Breast epithelium (tissue), 3 donors: ENCODE results near the gene MYDGF.

Experiments
- POLR2AphosphoS5 ChIP-seq, 3 donors: sonication (generic); formaldehyde crosslinking; IDR thresholded peaks; one replicate each; pipeline ENCODE4 v1.6.1; 2017; ENCODE audit warnings: antibody characterized with exemption in 3 of 3
- TF ChIP-seq, protein P1 (sequence below), 3 donors: fragments of 450-650 bp; IDR thresholded peaks; one replicate each; pipeline ENCODE4 v1.5.1; 2016 to 2017; ENCODE audit warnings: antibody characterized with exemption in 3 of 3, mild to moderate bottlenecking in 3 of 3, moderate library complexity in 3 of 3

DNA sequence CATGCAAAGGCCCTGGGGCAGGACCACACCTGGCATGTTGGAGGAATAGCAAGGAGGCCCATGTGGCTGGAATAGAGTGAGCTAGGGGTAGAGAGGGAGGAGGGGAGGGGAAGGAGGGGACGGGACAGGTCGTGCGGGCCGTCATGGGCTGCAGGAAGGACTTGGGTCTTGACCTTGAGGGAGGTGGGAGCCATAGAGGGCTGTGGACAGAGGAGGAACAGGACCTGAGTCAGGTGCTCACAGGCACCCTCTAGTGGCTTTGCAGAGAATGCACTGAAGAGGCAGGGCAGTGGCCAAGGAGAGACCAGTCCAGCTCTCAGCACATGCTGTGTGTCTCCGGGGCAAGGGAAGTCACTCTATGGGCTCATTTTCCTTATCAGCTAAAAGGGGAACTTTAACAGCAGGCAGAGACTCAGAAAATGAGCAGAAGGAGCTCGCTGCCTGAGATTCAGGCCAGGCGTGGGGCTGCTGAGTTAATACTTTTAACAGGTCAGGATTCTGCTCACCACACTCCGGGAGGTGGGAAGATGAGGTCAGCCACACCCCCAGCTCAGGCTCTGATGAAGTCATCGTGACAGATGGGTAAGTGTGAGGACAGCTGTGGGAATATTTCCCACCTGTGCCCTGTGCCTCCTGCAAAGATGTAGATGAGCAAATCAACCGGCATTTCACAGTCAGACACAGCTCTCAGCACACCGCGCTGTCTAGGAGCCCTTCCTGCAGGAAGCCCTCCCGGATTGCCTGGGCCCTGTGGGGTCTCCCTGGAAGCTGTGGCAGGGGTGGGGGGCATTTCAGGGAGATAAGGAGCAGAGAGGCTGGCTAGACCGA is 36.8 kb downstream of the MYDGF start:
- TF ChIP-seq, protein P1, sequence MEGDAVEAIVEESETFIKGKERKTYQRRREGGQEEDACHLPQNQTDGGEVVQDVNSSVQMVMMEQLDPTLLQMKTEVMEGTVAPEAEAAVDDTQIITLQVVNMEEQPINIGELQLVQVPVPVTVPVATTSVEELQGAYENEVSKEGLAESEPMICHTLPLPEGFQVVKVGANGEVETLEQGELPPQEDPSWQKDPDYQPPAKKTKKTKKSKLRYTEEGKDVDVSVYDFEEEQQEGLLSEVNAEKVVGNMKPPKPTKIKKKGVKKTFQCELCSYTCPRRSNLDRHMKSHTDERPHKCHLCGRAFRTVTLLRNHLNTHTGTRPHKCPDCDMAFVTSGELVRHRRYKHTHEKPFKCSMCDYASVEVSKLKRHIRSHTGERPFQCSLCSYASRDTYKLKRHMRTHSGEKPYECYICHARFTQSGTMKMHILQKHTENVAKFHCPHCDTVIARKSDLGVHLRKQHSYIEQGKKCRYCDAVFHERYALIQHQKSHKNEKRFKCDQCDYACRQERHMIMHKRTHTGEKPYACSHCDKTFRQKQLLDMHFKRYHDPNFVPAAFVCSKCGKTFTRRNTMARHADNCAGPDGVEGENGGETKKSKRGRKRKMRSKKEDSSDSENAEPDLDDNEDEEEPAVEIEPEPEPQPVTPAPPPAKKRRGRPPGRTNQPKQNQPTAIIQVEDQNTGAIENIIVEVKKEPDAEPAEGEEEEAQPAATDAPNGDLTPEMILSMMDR (IDR thresholded peaks at IDR 0.05) = peak in 2 of 3 donors; percentile 47 to 53
- no peak for TF ChIP-seq POLR2AphosphoS5 (IDR thresholded peaks at IDR 0.05)
